GM21515 (cell line): Measurements from ENCODE around the gene KCTD11.
"Not testable (repeated sequence)": the region's sequence is repeated elsewhere in the genome, so short reads cannot be mapped to it uniquely, and the experiment has no call there.

Experiments used
- ATAC-seq: cut with Tn5 transposase; IDR thresholded peaks from one replicate; pipeline ENCODE4 v1.9.1; 2021; ENCODE audit not compliant: unreplicated experiment

The KCTD11 gene

DNA sequence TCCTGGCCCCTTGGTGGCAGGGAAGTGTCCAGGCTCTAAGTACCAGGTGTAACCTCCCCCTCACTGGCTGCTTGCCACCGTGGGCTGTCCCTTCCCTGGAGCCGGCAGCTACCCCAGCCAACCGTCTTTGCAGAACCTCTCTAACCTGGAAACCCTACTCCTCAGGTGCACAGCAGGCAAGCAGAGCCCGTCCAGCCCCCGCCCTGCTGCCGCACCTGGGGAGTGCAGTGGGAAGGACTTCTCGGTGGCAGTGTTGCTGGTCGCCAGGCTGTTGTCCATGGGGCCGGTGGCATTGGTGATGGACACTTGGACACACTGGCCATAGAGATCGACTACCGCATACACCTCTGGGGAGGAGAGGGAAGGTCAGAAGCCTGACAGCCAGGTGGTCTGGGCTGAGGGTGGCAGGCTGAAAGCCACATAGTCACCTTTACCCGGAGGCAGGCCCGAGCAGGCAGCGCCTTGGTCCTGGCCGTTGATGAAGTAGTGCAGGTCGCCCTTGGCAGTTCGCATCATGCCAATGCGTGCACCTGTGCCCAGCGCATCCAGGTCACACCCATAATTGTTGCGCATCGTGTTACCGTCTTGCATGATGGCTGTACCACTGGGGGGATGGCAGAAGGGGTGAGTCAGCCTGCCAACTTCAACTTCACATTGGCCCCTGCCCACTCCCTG lies 29.3 kb upstream of the KCTD11 start:
- no peak for ATAC-seq

DNA sequence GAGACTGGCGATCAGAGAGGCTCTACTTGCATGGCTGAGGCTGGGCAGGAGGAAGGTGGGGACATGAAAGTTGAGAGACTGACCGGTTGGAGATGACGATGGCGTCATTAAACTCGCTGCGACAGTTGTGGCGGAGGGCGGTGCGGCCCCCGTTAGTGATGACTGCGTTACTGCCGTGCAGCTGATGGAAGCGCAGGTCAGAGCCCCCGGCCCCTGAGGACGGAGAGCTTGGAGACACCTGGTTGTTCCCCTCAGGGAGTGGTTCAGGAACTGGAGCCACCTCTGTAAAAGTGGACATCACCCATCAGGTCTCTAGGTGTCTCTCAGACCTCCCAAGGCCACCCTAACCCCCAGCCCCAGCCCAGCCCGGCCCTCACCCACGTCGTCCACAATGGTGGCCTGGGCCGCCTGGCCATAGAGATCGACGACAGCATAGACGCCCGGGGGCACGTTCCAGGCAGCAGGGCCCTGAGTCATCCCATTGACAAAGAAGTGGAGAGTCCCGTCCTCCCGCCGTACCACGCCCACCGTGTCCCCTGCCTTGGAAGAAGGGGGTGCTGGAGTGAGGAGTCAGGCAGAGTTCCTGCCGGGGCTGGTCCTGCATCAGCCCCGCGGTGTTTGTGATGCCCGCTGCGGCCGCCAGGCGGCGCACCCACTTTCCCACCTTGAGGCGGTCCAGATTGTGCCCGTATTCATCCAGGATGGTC lies 28.1 kb upstream of the KCTD11 start:
- no peak for ATAC-seq

DNA sequence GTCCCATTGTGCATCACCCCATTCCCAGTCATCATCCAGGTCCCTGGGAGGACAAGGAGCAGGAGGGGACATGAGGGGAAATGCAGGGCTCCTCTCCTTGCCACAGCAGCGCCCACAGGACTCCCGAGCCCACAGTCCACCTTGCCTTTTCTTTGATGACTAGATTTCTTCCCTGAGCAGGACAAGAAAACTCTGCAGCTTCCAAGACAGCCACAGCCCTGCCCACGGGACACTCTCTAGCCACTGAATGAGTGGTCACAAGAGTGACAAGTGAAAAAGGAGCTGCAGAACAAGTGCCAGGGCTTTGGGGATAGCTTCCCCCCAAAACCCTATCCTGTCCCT lies 27.6 kb upstream of the KCTD11 start:
- ATAC-seq, result no peak

DNA sequence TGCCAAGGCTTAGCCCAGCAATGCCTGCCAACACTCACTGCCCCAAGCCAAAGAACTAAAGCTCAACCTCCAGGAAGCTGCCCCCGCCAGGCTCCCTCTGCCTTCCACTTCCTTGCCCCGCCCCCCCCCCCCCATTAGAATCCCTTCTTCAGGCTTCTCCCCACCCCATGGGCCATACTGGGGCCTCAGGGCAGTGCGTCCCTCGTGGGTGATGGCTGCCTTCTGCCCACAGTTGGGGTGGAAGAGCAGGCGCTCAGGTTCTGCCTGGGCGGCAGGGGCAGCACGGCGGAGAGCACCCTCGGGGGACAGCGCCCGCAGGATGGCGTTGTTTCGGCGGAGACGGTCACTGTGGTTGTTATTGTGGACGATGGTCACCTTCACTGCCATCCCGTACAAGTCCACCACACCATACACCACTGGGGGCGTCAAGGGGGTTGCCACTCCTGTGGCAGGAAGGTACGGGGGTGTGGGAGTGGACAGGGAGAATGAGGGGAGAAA lies 26.9 kb upstream of the KCTD11 start:
- no peak for ATAC-seq

DNA sequence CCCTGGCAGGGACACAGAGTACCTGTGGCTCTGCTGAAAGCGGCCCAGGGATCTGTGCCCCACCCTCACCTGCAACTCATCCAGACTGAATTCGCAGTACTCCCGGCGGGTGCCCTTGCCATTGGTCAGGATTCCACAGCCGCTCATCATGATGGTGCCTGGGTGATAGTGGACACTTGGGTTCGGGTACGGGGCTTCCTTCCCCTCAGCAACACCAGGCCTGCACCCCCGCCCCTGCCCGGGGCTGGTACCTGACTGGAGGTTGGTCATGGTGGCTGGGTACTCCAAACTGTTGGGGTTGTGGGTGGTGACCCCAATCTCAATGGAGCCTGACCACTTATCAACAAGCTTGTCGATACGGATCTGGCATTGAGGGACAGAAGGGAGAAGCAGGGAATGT lies 25.8 kb upstream of the KCTD11 start:
- ATAC-seq, result no peak

DNA sequence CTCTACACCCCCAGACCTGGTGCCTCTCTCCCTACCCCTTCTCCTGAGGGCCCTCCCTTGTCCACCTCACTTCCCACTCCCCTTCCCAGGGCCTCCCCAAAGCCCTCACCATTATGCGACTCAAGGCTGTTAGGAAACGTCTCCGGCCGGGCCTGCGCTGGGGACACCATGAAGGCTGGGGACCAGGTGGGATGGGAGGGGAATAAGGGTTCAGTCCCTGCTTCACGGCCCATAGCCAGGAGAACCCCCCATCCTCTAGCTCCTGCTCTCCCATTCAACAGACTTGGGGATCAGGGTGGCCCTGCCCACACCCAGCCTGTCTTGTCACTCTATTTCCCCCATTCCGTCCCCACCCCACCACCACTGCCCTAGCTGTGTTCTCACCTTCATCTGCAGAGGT lies 24.9 kb upstream of the KCTD11 start:
- ATAC-seq, result no peak

DNA sequence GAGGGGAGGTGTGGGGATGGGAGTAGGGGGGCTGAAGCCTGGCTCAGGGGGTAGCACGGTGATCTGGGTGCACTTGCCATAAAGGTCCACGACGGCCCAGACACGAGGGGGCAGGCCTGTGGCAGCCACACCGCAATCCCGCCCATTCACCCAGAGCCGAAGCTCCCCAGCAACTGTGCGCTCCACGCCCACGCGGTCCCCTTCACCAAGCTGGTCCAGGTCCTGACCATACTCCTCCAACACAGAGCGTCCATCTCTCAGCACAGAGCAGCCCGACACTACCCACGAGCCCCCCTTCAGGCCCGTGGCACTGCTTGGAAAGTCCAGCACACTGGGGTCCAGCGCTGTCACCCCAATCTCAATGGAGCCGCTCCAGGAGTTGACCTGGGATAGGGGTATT lies 24.5 kb upstream of the KCTD11 start:
- no peak for ATAC-seq

DNA sequence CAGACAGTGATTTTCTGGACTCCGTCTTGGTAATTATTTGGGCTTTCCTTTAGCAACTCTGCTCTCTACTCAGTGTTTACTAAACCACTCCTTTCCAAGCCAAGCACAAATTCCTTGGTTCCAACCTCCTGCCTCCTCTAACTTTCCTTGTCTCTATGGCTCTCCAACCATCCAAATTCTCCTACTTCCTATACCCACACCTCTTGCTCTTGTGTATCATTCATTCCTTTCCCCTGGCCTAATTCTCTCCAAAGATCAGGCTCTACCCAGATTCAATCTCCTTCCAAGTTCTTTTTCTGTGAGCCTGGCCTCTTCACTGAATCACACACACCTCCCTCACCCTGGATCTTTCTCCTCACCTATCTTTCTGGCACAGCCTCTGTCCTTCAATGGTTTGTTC lies 24.0 kb upstream of the KCTD11 start:
- no peak for ATAC-seq

DNA sequence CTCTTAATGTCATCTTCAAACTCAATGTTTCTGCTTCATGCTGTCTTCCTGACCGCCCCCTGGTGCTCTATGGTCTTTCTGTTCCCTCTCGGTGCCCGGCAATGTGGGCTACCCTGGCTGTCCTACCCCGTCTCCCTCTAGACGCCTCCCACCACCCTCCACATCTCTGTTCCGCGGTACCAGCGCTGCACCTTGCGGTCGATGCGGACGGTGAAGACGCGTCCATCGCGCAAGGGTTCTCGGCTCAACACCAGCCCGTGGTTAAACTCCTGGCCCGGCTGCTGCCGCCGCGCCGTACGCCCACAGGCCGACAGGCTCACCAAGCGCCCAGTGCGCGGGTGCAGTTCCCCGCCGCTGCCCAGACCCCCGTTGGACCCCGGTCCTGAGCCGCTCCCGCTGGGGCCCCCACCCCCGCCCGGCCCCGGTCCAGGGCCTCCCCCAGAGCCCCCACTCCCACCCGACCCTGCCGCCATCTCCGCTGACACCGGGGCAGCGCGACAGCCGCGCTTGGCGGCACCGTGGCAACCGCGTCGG lies 23.1 kb upstream of the KCTD11 start, which contains the start of gene NEURL4:
NEURL4 (minus strand) TSS at position 496 of the 534 bp plus-strand sequence; CDS start at position 473, 23 bp downstream.
- peak; percentile 7 for ATAC-seq

DNA sequence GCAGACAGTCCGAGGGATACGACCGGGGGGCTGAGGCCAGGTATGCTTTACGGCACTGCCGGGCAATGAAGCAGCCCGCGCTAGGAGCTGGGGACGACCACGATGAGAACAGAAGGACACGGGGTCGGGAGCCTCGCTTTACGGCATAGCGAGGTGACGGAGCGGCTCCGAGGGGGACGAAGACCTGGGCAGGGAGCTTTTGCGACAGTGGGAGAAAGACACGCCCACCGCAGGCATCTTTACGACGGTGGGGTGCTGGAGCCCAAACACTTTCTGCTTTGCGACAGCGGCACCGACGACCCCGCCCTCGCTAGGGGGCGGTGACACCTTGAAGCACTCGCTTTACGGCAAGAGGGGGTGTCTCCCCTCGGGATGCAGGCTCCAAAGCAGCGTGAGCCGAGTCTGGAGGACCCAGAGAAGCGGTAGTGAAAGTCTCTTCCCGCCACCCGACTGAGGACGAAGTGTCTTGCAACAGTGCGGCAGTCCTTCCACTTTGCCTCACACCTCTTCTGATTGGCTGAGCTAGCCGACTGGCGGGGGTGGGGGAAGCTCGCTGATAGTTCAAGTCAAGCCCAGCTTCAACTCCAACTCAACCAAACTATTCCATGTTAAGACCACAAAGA lies 22.5 kb upstream of the KCTD11 start:
- peak; percentile 48 for ATAC-seq

DNA sequence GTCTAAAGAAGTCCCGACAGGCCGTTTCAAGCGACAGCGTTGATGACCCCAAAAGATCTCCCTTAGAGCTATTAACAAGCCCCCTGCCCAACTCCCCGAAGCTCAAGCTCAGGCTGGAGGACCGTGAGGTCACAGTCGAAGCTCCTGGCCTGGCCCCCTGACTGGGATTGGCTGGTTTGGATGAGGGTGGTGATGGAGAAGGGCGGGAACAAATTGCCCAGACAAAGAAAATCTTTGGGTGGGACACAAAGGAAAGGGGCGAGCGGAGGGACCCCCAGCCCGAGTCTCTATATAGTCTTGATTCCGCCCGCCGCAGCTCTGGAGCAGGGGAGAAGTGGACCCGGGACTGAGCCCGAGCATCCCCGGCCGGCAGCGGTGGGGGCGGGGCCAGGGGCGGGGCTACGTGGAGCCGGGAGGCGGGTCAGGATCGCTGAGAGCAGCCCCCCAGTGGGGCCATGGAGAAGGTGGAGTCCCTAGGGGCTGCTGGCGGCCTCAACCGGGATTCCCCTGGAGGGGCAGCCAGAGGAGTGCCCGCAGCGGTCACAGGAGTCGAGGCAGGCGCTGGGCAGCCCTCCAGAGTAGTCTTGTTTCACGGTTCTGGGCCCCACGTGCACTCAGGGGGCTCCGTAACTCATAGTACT lies 21.8 kb upstream of the KCTD11 start:
- ATAC-seq, result peak; percentile 45

DNA sequence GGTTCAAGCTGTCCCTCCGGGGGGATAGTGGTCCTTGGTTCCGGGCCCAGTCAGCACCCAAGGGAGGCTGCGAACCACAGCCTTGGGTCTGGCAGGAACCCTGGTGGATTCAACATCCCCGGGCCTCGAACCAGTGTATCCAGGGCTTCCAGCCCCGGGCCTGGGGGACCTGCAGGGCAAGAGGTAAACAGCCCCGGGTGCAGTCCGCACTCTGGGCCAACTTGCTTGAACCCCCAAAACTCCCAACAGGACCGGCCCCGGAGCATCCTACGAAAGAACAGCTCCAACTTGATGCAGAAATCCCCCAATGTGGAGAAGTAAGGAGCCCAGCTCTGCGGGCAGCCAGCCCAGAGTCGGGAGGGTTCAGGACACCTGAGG lies 21.3 kb upstream of the KCTD11 start:
- no peak for ATAC-seq

DNA sequence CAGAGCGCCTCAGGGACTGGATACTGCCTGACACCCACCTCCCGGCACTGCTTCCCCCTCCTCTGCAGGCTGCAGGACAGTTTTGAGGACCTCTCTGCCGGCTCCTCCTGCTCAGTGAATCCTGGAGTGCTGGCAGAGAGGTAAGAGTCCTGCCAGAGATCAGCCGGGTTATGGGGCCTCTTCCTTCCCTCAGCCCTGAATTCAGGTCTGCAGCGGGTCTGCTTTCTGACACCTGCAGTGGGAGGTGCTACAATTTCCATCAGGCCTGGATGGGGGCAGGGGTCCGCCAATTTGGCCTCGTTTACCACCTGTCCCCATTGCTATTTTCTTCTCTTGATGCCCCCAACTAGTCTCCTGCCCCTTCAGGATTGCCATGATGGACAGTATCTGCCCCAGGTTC lies 19.9 kb upstream of the KCTD11 start:
- no peak for ATAC-seq

DNA sequence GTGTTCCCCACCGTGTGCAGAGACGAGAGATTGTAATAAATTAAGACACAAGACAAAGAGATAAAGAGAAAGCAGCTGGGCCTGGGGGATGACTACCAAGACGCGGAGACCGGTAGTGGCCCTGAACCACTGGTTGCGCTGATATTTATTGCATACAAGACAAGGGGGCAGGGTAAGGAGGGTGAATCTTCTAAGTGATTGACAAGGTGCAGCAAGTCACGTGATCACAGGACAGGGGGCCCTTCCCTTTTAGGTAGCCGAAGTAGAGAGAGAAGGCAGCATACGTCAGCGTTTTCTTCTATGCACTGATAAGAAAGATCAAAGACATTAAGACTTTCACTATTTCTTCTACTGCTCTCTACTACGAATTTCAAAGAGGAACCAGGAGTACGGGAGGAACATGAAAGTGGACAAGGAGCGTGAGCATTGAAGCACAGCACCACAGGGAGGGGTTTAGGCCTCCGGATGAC lies 19.3 kb upstream of the KCTD11 start:
- ATAC-seq, result not testable (repeated sequence)

DNA sequence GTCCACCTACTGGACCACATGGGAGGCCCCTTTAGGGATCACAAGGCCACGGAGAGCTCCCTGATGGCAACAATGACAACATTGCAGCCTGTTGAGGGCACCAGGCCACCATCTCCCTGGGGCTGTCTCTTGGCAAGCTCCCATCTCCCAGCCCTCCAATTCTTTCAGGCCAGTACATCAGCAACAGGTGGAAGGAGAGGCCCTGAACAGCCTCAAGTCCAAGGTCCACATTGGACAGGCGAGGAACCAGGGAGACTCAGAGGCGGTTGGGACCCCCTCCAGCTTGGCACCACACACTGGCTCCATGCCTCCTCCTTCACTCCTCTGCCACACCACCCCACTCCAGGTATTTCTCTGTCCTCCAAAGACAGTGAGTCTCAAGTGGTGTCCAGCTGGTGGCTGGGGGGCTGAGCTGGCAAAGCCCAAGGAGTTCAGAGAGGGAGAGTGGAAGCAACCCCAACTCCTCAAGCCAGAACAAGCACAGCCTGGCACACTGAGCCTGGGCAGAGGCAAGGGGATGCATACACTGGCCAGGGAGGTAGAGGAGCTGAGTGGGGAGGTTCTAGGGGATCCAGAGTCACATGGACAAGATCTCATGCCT lies 16.9 kb upstream of the KCTD11 start:
- ATAC-seq, result no peak

DNA sequence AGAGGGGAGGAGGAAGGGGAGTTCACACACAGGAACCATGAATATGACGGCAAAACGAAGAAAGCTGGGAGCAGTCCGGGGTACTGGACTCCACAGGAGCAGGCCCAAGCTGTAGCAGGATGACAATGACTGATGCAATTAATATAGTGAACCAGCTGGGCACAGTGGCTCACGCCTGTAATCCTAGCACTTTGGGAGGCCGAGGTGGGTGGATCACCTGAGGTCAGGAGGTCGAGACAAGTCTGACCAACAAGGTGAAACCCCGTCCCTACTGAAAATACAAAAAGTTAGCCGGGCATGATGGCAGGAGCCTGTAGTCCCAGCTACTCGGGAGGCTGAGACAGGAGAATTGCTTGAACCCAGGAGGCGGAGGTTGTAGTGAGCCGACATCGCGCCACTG lies 16.2 kb upstream of the KCTD11 start:
- ATAC-seq, result not testable (repeated sequence)

DNA sequence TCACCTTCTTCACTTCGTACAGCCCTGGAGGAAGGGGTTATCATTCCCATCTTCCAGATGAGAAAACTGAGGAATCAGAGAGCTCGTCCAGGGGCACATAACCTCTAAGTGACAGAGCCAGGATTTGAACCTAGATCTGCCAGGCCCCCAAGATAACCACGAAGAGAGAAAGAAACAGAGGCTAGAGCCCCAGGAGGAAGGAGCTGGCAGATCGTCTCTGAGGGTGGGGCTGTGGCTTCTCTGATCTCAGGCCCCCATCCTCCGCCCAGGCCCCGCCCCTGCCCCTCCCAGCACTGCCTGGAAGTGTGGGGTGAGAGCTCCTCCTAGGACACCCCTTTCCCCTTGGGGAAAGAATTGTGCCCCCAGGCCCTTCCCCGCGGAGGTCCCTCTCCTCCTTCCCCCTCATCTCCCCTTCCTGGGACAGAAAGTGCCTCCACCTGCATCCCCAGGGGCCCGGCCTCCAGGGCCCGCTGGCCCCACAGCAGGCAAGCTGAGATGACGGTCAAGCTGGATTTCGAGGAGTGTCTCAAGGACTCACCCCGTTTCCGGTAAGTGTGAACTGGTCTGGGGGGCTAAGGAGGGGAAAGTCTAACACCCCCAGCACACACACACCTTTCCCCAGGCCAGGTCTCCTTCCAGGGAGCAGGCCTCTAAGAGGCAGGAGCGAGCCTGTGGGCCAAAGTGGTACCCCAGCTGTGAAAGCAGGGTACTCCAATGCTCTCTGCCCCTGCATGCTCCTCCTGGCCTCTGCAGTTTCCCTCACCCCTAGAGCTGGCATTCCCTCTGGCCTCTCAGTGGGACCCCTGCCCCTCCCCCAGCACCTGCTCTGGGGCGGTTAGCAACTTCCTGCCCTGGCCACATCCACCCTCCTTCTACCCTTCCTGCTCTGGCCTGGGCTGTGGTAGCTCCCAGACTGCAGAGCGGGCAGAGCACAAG lies 15.5 kb upstream of the KCTD11 start, which contains the start of gene ACAP1:
ACAP1 (plus strand) TSS at position 290 of the 936 bp plus-strand sequence; CDS start at position 496, 206 bp downstream.
- no peak for ATAC-seq

DNA sequence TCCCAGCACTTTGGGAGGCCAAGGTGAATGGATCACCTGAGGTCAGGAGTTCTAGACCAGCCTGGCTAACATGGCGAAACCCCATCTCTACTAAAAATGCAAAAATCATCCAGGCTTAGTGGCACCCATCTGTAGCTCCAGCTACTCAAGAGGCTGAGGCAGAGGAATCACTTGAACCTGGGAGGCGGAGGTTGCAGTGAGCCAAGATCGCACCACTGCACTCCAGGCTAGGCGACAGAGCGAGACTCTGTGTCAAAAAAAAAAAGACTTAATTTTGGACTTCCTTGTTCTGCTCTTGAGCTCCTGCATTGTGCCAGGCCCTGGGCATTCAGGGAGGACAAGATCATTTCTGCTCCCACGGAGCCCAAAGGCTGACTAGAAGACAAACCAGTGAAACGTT lies 14.4 kb upstream of the KCTD11 start:
- ATAC-seq, result not testable (repeated sequence)

DNA sequence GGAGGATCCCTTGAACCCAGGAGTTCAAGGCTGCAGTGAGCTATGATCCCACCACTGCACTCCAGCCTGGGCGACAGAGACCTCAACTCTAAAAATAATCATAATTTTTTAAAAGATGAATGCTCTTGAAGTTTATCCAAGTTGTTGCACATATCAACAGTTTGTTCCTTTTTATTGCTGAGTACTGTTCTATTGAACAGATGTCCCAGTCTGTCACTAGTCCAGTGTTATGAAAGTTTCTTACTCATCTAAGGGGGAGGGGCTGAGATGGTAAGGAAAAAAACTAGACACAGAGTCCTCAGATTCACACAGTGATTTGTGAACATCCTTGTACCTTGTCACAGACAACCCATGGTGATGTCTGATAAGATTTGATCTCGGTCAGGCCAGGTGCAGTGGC lies 11.8 kb upstream of the KCTD11 start:
- no peak for ATAC-seq

DNA sequence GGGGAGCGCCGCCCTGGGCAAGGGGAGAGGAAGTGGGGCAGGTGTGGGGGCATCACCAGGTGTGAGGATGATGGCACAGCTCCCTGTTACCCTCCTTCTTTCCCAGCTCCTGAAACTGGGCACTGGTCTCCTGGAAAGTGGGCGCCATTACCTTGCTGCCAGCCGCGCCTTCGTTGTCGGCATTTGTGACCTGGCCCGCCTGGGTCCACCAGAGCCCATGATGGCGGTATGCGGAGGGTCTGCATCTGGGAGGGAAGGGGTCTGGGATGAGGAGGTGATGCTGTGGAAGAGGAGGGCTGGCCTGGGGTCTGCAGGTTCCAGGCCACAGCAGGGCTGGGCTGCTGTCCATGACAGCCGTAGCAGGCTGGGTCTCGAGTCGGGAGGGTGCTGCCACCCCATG lies 10.1 kb upstream of the KCTD11 start:
- no peak for ATAC-seq
